ENCODE data around the gene FURIN.
A peak's percentile ranks its signal among the peaks of the same experiment; 100 is the strongest.

Gene FURIN

GRCh38 chr15:90826886-90827435 lies 41.4 kb upstream of the FURIN start:
- no peak overlapping the region for H3K9ac ChIP-seq (ENCODE audit: low read depth, low read length, poor library complexity)
- no peak overlapping the region for H3K18ac ChIP-seq (ENCODE audit: low read length)
- H3K4ac ChIP-seq (ENCODE audit: low read length), result no peak overlapping the region
- H2AK5ac ChIP-seq (ENCODE audit: low read depth, low read length), result no peak overlapping the region
- no peaks in the 10 kb centered on the region for H3K79me1 ChIP-seq (ENCODE audit: low read depth, low read length)
- H2BK5ac ChIP-seq (ENCODE audit: low read length), result no peak overlapping the region
- H2BK15ac ChIP-seq (ENCODE audit: low read length), result no peak overlapping the region
- no peak overlapping the region for H2BK120ac ChIP-seq (ENCODE audit: low read depth, low read length)
- no peak overlapping the region for H3K14ac ChIP-seq (ENCODE audit: low read length)
- DNase-seq (ENCODE audit: low spot score), result no peak
- peaks cover 0 to 2% (median 0%) of the 10 kb centered on the region in 3 experiments for H3K27me3 ChIP-seq (ENCODE audit: control insufficient read depth in 3 of 3, insufficient read depth in 3 of 3, low read depth in 1 of 3, low read length in 3 of 3)
- no peaks in the 10 kb centered on the region for H3K9me3 ChIP-seq (replicated peaks in 1 of 2; ENCODE audit: control insufficient read depth in 2 of 2, insufficient read depth in 1 of 2, low read depth in 1 of 2, low read length in 2 of 2)
- no peak overlapping the region for H4K8ac ChIP-seq (ENCODE audit: low read depth, low read length)
- no peak overlapping the region for H2BK12ac ChIP-seq (ENCODE audit: low read length)
- no peaks in the 10 kb centered on the region for H3K36me3 ChIP-seq (replicated peaks in 1 of 2; ENCODE audit: control insufficient read depth in 2 of 2, insufficient read depth in 2 of 2, low read length in 2 of 2)
- no peak overlapping the region for H3K23ac ChIP-seq (ENCODE audit: low read depth, low read length, poor library complexity)
- no peak overlapping the region for H3K27ac ChIP-seq (replicated peaks; ENCODE audit: low read length)
- no peak overlapping the region for H4K91ac ChIP-seq (ENCODE audit: low read depth, low read length, poor library complexity)
- no peaks in the 10 kb centered on the region for H3K4me1 ChIP-seq (ENCODE audit: control insufficient read depth in 2 of 2, insufficient read depth in 1 of 2, low read depth in 1 of 2, low read length in 2 of 2)
- no peak overlapping the region for H3K4me3 ChIP-seq (ENCODE audit: low read length in 2 of 2)
- no CpG with 5 or more reads among the region's 20 CpGs for WGBS, 2 donors (ENCODE audit: extremely low coverage in 2 of 2, insufficient read length in 2 of 2, insufficient replicate concordance in 1 of 2)
- H3K4me2 ChIP-seq (ENCODE audit: insufficient read depth, low read length, poor library complexity, severe bottlenecking), result no peak overlapping the region
- no peak overlapping the region for H2AFZ ChIP-seq (ENCODE audit: low read length)

- H2AK5ac ChIP-seq (ENCODE audit: low read depth, low read length), result peak overlapping the region; percentile 37
- DNase-seq (ENCODE audit: low spot score), result no peak
- no peak overlapping the region for H2BK12ac ChIP-seq (ENCODE audit: low read length)
- H2BK15ac ChIP-seq (ENCODE audit: low read length), result no peak overlapping the region
- H3K14ac ChIP-seq (ENCODE audit: low read length), result no peak overlapping the region
- H3K9me3 ChIP-seq (replicated peaks in 1 of 2; ENCODE audit: control insufficient read depth in 2 of 2, insufficient read depth in 1 of 2, low read depth in 1 of 2, low read length in 2 of 2), result no peaks in the 10 kb centered on the region
- H3K27me3 ChIP-seq (ENCODE audit: control insufficient read depth in 3 of 3, insufficient read depth in 3 of 3, low read depth in 1 of 3, low read length in 3 of 3), result no peaks in the 10 kb centered on the region
- H2BK120ac ChIP-seq (ENCODE audit: low read depth, low read length), result no peak overlapping the region
- no peak overlapping the region for H4K8ac ChIP-seq (ENCODE audit: low read depth, low read length)
- no CpG with 5 or more reads among the region's 12 CpGs for WGBS, 2 donors (ENCODE audit: extremely low coverage in 2 of 2, insufficient read length in 2 of 2, insufficient replicate concordance in 1 of 2)
- no peaks in the 10 kb centered on the region for H3K36me3 ChIP-seq (replicated peaks in 1 of 2; ENCODE audit: control insufficient read depth in 2 of 2, insufficient read depth in 2 of 2, low read length in 2 of 2)
- H3K27ac ChIP-seq (replicated peaks; ENCODE audit: low read length), result no peak overlapping the region
- H3K4ac ChIP-seq (ENCODE audit: low read length), result no peak overlapping the region
- no peak overlapping the region for H3K9ac ChIP-seq (ENCODE audit: low read depth, low read length, poor library complexity)
- H3K4me1 ChIP-seq (ENCODE audit: control insufficient read depth in 2 of 2, insufficient read depth in 1 of 2, low read depth in 1 of 2, low read length in 2 of 2), result no peaks in the 10 kb centered on the region
- H3K4me3 ChIP-seq (ENCODE audit: low read length in 2 of 2), result no peak overlapping the region
- H2AFZ ChIP-seq (ENCODE audit: low read length), result no peak overlapping the region
- H3K18ac ChIP-seq (ENCODE audit: low read length), result no peak overlapping the region
- no peak overlapping the region for H4K91ac ChIP-seq (ENCODE audit: low read depth, low read length, poor library complexity)
- no peak overlapping the region for H3K4me2 ChIP-seq (ENCODE audit: insufficient read depth, low read length, poor library complexity, severe bottlenecking)
- H3K23ac ChIP-seq (ENCODE audit: low read depth, low read length, poor library complexity), result no peak overlapping the region
- no peaks in the 10 kb centered on the region for H3K79me1 ChIP-seq (ENCODE audit: low read depth, low read length)
- H2BK5ac ChIP-seq (ENCODE audit: low read length), result peak overlapping the region; percentile 53
These were observed 40.3 kb upstream of the FURIN start for GRCh38 chr15:90828111-90828510.

- no CpG with 5 or more reads among the region's 6 CpGs for WGBS, 2 donors (ENCODE audit: extremely low coverage in 2 of 2, insufficient read length in 2 of 2, insufficient replicate concordance in 1 of 2)
- no peak overlapping the region for H2AK5ac ChIP-seq (ENCODE audit: low read depth, low read length)
- no peak overlapping the region for H3K9ac ChIP-seq (ENCODE audit: low read depth, low read length, poor library complexity)
- no peak overlapping the region for H3K4me3 ChIP-seq (ENCODE audit: low read length in 2 of 2)
- no peak overlapping the region for H3K18ac ChIP-seq (ENCODE audit: low read length)
- no peaks in the 10 kb centered on the region for H3K36me3 ChIP-seq (replicated peaks in 1 of 2; ENCODE audit: control insufficient read depth in 2 of 2, insufficient read depth in 2 of 2, low read length in 2 of 2)
- H3K4me2 ChIP-seq (ENCODE audit: insufficient read depth, low read length, poor library complexity, severe bottlenecking), result no peak overlapping the region
- no peak overlapping the region for H2AFZ ChIP-seq (ENCODE audit: low read length)
- no peak overlapping the region for H3K14ac ChIP-seq (ENCODE audit: low read length)
- DNase-seq (ENCODE audit: low spot score), result no peak
- H4K8ac ChIP-seq (ENCODE audit: low read depth, low read length), result no peak overlapping the region
- H3K27me3 ChIP-seq (ENCODE audit: control insufficient read depth in 3 of 3, insufficient read depth in 3 of 3, low read depth in 1 of 3, low read length in 3 of 3), result no peaks in the 10 kb centered on the region
- no peaks in the 10 kb centered on the region for H3K9me3 ChIP-seq (replicated peaks in 1 of 2; ENCODE audit: control insufficient read depth in 2 of 2, insufficient read depth in 1 of 2, low read depth in 1 of 2, low read length in 2 of 2)
- H2BK5ac ChIP-seq (ENCODE audit: low read length), result peak overlapping the region; percentile 82
- no peak overlapping the region for H3K23ac ChIP-seq (ENCODE audit: low read depth, low read length, poor library complexity)
- H2BK15ac ChIP-seq (ENCODE audit: low read length), result no peak overlapping the region
- no peaks in the 10 kb centered on the region for H3K4me1 ChIP-seq (ENCODE audit: control insufficient read depth in 2 of 2, insufficient read depth in 1 of 2, low read depth in 1 of 2, low read length in 2 of 2)
- H3K4ac ChIP-seq (ENCODE audit: low read length), result no peak overlapping the region
- H2BK12ac ChIP-seq (ENCODE audit: low read length), result no peak overlapping the region
- H3K79me1 ChIP-seq (ENCODE audit: low read depth, low read length), result no peaks in the 10 kb centered on the region
- H2BK120ac ChIP-seq (ENCODE audit: low read depth, low read length), result no peak overlapping the region
- H3K27ac ChIP-seq (replicated peaks; ENCODE audit: low read length), result no peak overlapping the region
- H4K91ac ChIP-seq (ENCODE audit: low read depth, low read length, poor library complexity), result no peak overlapping the region
These were observed 39.3 kb upstream of the FURIN start for GRCh38 chr15:90829126-90829525.

GRCh38 chr15:90829942-90830440 lies 38.4 kb upstream of the FURIN start:
- no CpG with 5 or more reads among the region's 15 CpGs for WGBS, 2 donors (ENCODE audit: extremely low coverage in 2 of 2, insufficient read length in 2 of 2, insufficient replicate concordance in 1 of 2)
- H3K14ac ChIP-seq (ENCODE audit: low read length), result no peak overlapping the region
- no peaks in the 10 kb centered on the region for H3K79me1 ChIP-seq (ENCODE audit: low read depth, low read length)
- H3K9ac ChIP-seq (ENCODE audit: low read depth, low read length, poor library complexity), result no peak overlapping the region
- no peaks in the 10 kb centered on the region for H3K9me3 ChIP-seq (replicated peaks in 1 of 2; ENCODE audit: control insufficient read depth in 2 of 2, insufficient read depth in 1 of 2, low read depth in 1 of 2, low read length in 2 of 2)
- no peak overlapping the region for H2AK5ac ChIP-seq (ENCODE audit: low read depth, low read length)
- no peak overlapping the region for H2BK15ac ChIP-seq (ENCODE audit: low read length)
- H3K18ac ChIP-seq (ENCODE audit: low read length), result peak overlapping the region; percentile 13
- no peak overlapping the region for H3K27ac ChIP-seq (replicated peaks; ENCODE audit: low read length)
- H2AFZ ChIP-seq (ENCODE audit: low read length), result peak overlapping the region; percentile 31
- no peak overlapping the region for H3K4me3 ChIP-seq (ENCODE audit: low read length in 2 of 2)
- H4K91ac ChIP-seq (ENCODE audit: low read depth, low read length, poor library complexity), result no peak overlapping the region
- no peaks in the 10 kb centered on the region for H3K36me3 ChIP-seq (replicated peaks in 1 of 2; ENCODE audit: control insufficient read depth in 2 of 2, insufficient read depth in 2 of 2, low read length in 2 of 2)
- H3K23ac ChIP-seq (ENCODE audit: low read depth, low read length, poor library complexity), result no peak overlapping the region
- H3K27me3 ChIP-seq (ENCODE audit: control insufficient read depth in 3 of 3, insufficient read depth in 3 of 3, low read depth in 1 of 3, low read length in 3 of 3), result no peaks in the 10 kb centered on the region
- no peak for DNase-seq (ENCODE audit: low spot score)
- H2BK12ac ChIP-seq (ENCODE audit: low read length), result no peak overlapping the region
- H4K8ac ChIP-seq (ENCODE audit: low read depth, low read length), result no peak overlapping the region
- H2BK120ac ChIP-seq (ENCODE audit: low read depth, low read length), result no peak overlapping the region
- no peaks in the 10 kb centered on the region for H3K4me1 ChIP-seq (ENCODE audit: control insufficient read depth in 2 of 2, insufficient read depth in 1 of 2, low read depth in 1 of 2, low read length in 2 of 2)
- H3K4ac ChIP-seq (ENCODE audit: low read length), result no peak overlapping the region
- no peak overlapping the region for H3K4me2 ChIP-seq (ENCODE audit: insufficient read depth, low read length, poor library complexity, severe bottlenecking)
- H2BK5ac ChIP-seq (ENCODE audit: low read length), result no peak overlapping the region
